Measurements from ENCODE around the gene TBCK. TPM values are rescaled to one million over a fixed set of nuclear protein-coding genes. Genes with fewer than 3 reads are reported as not detected.

TBCK gene
- total and polyA plus RNA-seq, 2 donors (not counting 1 experiment from before 2014, with no cell fraction given): 17.5 to 86.1 TPM

- intact Hi-C loops (cut with micrococcal nuclease): no loop called here
- H3K4me3 ChIP-seq (ENCODE audit: control extremely low read depth in 1 of 5, extremely low read depth in 1 of 5, insufficient read depth in 1 of 5, low read depth in 2 of 5, low read length in 4 of 5): no peak overlapping the region
- Mint-ChIP-seq H3K27ac (no peak overlapping the region), H3K27me3 (no peaks in the 10 kb centered on the region), H3K9me3 (ENCODE audit: insufficient read depth) (no peaks in the 10 kb centered on the region), H3K4me1 (no peaks in the 10 kb centered on the region), H3K4me3 (no peak overlapping the region)
- POLR2A ChIA-PET: no interaction called here
- H3K9me3 ChIP-seq (ENCODE audit: control extremely low read depth in 1 of 3, control insufficient read depth in 2 of 3, insufficient read depth in 1 of 3, low read length in 2 of 3): no peaks in the 10 kb centered on the region
- H4K20me1 ChIP-seq (ENCODE audit: control insufficient read depth, insufficient read depth, low read length, poor library complexity, severe bottlenecking): no peaks in the 10 kb centered on the region
- no peak overlapping the region for H3K9ac ChIP-seq (ENCODE audit: low read length)
- TF ChIP-seq CTCF (IDR thresholded peaks at IDR 0.05) (no peak), EZH2 (IDR thresholded peaks at IDR 0.05; ENCODE audit: borderline replicate concordance, insufficient read depth, low read depth, low read length, poor library complexity, severe bottlenecking) (no peak)
- CTCF ChIA-PET: no interaction called here
- H3K4me2 ChIP-seq (replicated peaks; ENCODE audit: low read depth, low read length, poor library complexity, severe bottlenecking): no peak overlapping the region
- no peaks in the 10 kb centered on the region for H3K79me2 ChIP-seq (ENCODE audit: control insufficient read depth, insufficient read depth, low read length)
- ATAC-seq (ENCODE audit: low read depth) (no peak), DNase-seq (no peak)
- H3K4me1 ChIP-seq (ENCODE audit: control insufficient read depth in 2 of 2, insufficient read depth in 2 of 2, low read length in 2 of 2): no peaks in the 10 kb centered on the region
- WGBS (ENCODE audit: insufficient coverage): no CpG with 5 or more reads among the region's 3 CpGs
- no peak overlapping the region for H3K27ac ChIP-seq (ENCODE audit: low read length in 2 of 2)
- no peaks in the 10 kb centered on the region for H3K27me3 ChIP-seq (replicated peaks in 1 of 4; ENCODE audit: control extremely low read depth in 1 of 4, control insufficient read depth in 3 of 4, insufficient read depth in 4 of 4, low read length in 3 of 4)
- no peak overlapping the region for H2AFZ ChIP-seq (ENCODE audit: insufficient read depth, low read depth, low read length, poor library complexity, severe bottlenecking)
- H3K36me3 ChIP-seq (replicated peaks in 1 of 2; ENCODE audit: control extremely low read depth in 1 of 2, control insufficient read depth in 1 of 2, extremely low read depth in 1 of 2, insufficient read depth in 2 of 2, low read length in 1 of 2): no peaks in the 10 kb centered on the region
Measured at GRCh38 chr4:106063009-106063408, 253.0 kb downstream of the TBCK start.

GRCh38 chr4:106062452-106062875 lies 253.5 kb downstream of the TBCK start:
- intact Hi-C loops (cut with micrococcal nuclease): no loop called here
- Mint-ChIP-seq H3K4me1 (no peaks in the 10 kb centered on the region), H3K27me3 (no peaks in the 10 kb centered on the region), H3K4me3 (no peak overlapping the region), H3K27ac (no peak overlapping the region), H3K9me3 (ENCODE audit: insufficient read depth) (no peaks in the 10 kb centered on the region)
- no peak overlapping the region for H2AFZ ChIP-seq (ENCODE audit: insufficient read depth, low read depth, low read length, poor library complexity, severe bottlenecking)
- no peak for DNase-seq
- ChIA-PET CTCF (no interaction called here), POLR2A (no interaction called here)
- no peaks in the 10 kb centered on the region for H3K9me3 ChIP-seq (ENCODE audit: control extremely low read depth in 1 of 3, control insufficient read depth in 2 of 3, insufficient read depth in 1 of 3, low read length in 2 of 3)
- no peaks in the 10 kb centered on the region for H4K20me1 ChIP-seq (ENCODE audit: control insufficient read depth, insufficient read depth, low read length, poor library complexity, severe bottlenecking)
- H3K4me2 ChIP-seq (replicated peaks; ENCODE audit: low read depth, low read length, poor library complexity, severe bottlenecking): no peak overlapping the region
- no peaks in the 10 kb centered on the region for H3K36me3 ChIP-seq (replicated peaks in 1 of 2; ENCODE audit: control extremely low read depth in 1 of 2, control insufficient read depth in 1 of 2, extremely low read depth in 1 of 2, insufficient read depth in 2 of 2, low read length in 1 of 2)
- no peak overlapping the region for H3K27ac ChIP-seq (ENCODE audit: low read length in 2 of 2)
- no peak for ATAC-seq (ENCODE audit: low read depth)
- no peaks in the 10 kb centered on the region for H3K4me1 ChIP-seq (ENCODE audit: control insufficient read depth in 2 of 2, insufficient read depth in 2 of 2, low read length in 2 of 2)
- no peak overlapping the region for H3K9ac ChIP-seq (ENCODE audit: low read length)
- no peak for TF ChIP-seq CTCF (IDR thresholded peaks at IDR 0.05)
- no peak for TF ChIP-seq EZH2 (IDR thresholded peaks at IDR 0.05; ENCODE audit: borderline replicate concordance, insufficient read depth, low read depth, low read length, poor library complexity, severe bottlenecking)
- H3K27me3 ChIP-seq (replicated peaks in 1 of 4; ENCODE audit: control extremely low read depth in 1 of 4, control insufficient read depth in 3 of 4, insufficient read depth in 4 of 4, low read length in 3 of 4): no peaks in the 10 kb centered on the region
- H3K79me2 ChIP-seq (ENCODE audit: control insufficient read depth, insufficient read depth, low read length): no peaks in the 10 kb centered on the region
- WGBS (ENCODE audit: insufficient coverage): no CpG with 5 or more reads among the region's 1 CpG
- no peak overlapping the region for H3K4me3 ChIP-seq (ENCODE audit: control extremely low read depth in 1 of 5, extremely low read depth in 1 of 5, insufficient read depth in 1 of 5, low read depth in 2 of 5, low read length in 4 of 5)

Measured in B cell (primary cell).